ENCODE measurements around the gene QSOX2. TPM values are rescaled to one million over a fixed set of nuclear protein-coding genes. Genes with fewer than 3 reads are reported as not detected.

The QSOX2 gene
- total and polyA plus RNA-seq, 8 donors, result 1.5 to 33.5 (median 5.4) TPM

DNA sequence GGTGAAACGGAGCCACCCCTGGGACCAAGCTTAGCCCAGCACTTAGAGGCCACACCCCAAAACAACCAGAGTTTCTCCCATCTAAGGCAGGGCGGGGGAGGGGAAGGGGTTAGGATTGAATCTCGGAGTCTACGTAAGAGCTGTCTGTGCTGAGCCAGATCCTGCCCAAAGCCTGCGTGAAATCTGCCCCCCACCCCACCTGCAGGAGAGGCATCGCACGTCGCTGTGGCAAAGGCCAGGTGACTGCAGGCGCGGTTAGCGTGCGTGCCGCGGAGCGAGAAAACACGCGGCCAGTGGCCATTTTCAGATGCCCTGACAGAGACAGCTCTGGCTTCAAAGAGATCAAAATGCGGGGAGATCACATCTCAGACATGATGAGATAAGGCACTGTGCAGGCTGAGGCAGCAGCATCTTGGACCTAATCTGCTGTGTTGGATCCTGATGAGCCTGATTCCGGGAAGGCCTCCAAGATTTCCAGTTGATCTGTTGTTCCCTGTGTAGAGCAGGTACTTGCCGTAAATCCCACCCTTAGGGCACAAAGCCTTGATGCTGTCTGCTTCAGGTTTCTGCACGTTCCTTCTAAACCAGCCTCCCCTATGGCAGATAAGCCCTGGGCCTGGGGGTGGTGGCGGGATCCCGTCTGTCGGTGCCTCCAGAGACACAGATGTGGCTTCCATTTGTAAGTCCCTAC is 2.5 kb upstream of the QSOX2 start:
- 77 to 85% (median 82%) methylated on average over 20 to 24 of the region's 24 CpGs for WGBS, 5 donors
- H3K9me3 ChIP-seq, result no peaks in the 10 kb centered on the region
- TF ChIP-seq EP300 (IDR thresholded peaks at IDR 0.05), result no peak
- TF ChIP-seq POLR2A (IDR thresholded peaks at IDR 0.05), result no peak
- no peak for TF ChIP-seq CTCF (IDR thresholded peaks at IDR 0.05)
- TF ChIP-seq POLR2AphosphoS5 (IDR thresholded peaks at IDR 0.05), result no peak
- intact Hi-C loops (cut with DNase I; ENCODE audit: low total_unique reads), result no loop called here
- H3K36me3 ChIP-seq, result no peaks in the 10 kb centered on the region
- no peak overlapping the region for H3K4me3 ChIP-seq
- peaks cover 11 to 27% (median 22%) of the 10 kb centered on the region in 4 donors for H3K4me1 ChIP-seq
- peaks cover 0 to 10% (median 0%) of the 10 kb centered on the region in 3 donors for H3K27me3 ChIP-seq
- DNase-seq, result no peak
- no peak overlapping the region for H3K27ac ChIP-seq

DNA sequence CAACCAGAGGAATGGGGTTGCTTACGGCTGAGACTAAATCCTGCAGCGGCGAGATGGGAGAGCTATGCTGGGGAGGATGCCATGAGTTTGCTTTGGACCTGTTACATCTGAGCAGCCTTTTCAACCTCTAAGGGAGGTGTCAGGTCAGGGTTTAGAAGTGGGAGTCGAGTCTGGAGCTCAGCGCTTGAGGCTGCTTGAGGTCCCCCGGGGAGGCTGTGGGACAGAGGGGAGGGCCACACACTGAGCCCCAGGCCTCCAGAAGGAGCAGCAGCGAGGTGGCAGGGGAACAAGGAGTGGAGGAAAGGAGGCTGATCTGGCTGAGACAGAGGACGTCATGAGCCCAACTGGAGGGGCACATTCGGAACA is 1.9 kb upstream of the QSOX2 start:
- H3K27ac ChIP-seq, result no peak overlapping the region
- no peak for TF ChIP-seq POLR2AphosphoS5 (IDR thresholded peaks at IDR 0.05)
- no peak for TF ChIP-seq CTCF (IDR thresholded peaks at IDR 0.05)
- TF ChIP-seq EP300 (IDR thresholded peaks at IDR 0.05), result no peak
- no peak for TF ChIP-seq POLR2A (IDR thresholded peaks at IDR 0.05)
- H3K4me1 ChIP-seq, result peaks cover 11 to 33% (median 23%) of the 10 kb centered on the region in 4 donors
- DNase-seq, result no peak
- intact Hi-C loops (cut with DNase I; ENCODE audit: low total_unique reads), result no loop called here
- WGBS, 5 donors, result 58 to 62% (median 61%) methylated on average over 8 to 9 of the region's 9 CpGs
- no peak overlapping the region for H3K4me3 ChIP-seq
- H3K36me3 ChIP-seq, result no peaks in the 10 kb centered on the region
- H3K27me3 ChIP-seq, result peaks cover 0 to 4% (median 0%) of the 10 kb centered on the region in 3 donors
- no peaks in the 10 kb centered on the region for H3K9me3 ChIP-seq

GRCh38 chr9:136246849-136247550 is 1.4 kb upstream of the QSOX2 start:
- H3K4me3 ChIP-seq, result no peak overlapping the region
- no peaks in the 10 kb centered on the region for H3K9me3 ChIP-seq
- peaks cover 11 to 37% (median 25%) of the 10 kb centered on the region in 4 donors for H3K4me1 ChIP-seq
- H3K27me3 ChIP-seq, result no peaks in the 10 kb centered on the region
- no peak for DNase-seq
- intact Hi-C loops (cut with DNase I; ENCODE audit: low total_unique reads), result no loop called here
- 75 to 82% (median 79%) methylated on average over 26 of the region's 26 CpGs for WGBS, 5 donors
- TF ChIP-seq POLR2A (IDR thresholded peaks at IDR 0.05), result no peak
- TF ChIP-seq CTCF (IDR thresholded peaks at IDR 0.05), result no peak
- TF ChIP-seq EP300 (IDR thresholded peaks at IDR 0.05), result no peak
- TF ChIP-seq POLR2AphosphoS5 (IDR thresholded peaks at IDR 0.05), result no peak
- no peak overlapping the region for H3K27ac ChIP-seq
- no peaks in the 10 kb centered on the region for H3K36me3 ChIP-seq

GRCh38 chr9:136244969-136245218 is 718 bp downstream of the QSOX2 start:
- no peak for TF ChIP-seq POLR2AphosphoS5 (IDR thresholded peaks at IDR 0.05)
- no peak for TF ChIP-seq CTCF (IDR thresholded peaks at IDR 0.05)
- peak overlapping the region; percentile 80 to 97 (median 88) for H3K4me3 ChIP-seq
- no peaks in the 10 kb centered on the region for H3K9me3 ChIP-seq
- H3K36me3 ChIP-seq, result no peaks in the 10 kb centered on the region
- 1 to 6% (median 3%) methylated on average over 6 of the region's 6 CpGs for WGBS, 5 donors
- peak overlapping the region in 2 of 5 donors; percentile 73 to 75 for H3K27ac ChIP-seq
- peaks cover 13 to 43% (median 35%) of the 10 kb centered on the region in 4 donors for H3K4me1 ChIP-seq
- intact Hi-C loops (cut with DNase I; ENCODE audit: low total_unique reads), result no loop called here
- DNase-seq, result no peak
- H3K27me3 ChIP-seq, result no peaks in the 10 kb centered on the region

All from stomach (tissue), 9 donors.